DMS53 treated with DMSO at 0.1 percent for 48 hours (cell line): ENCODE results near the gene TNPO1.

Source experiments
- DNase-seq: peaks from one replicate; lab custom pipeline; 2025; ENCODE audit not compliant: unreplicated experiment; lab: John Stamatoyannopoulos, UW

TNPO1 gene

GRCh38 chr5:72817671-72818266, 1.3 kb downstream of the TNPO1 start:
- no peak for DNase-seq

DNA sequence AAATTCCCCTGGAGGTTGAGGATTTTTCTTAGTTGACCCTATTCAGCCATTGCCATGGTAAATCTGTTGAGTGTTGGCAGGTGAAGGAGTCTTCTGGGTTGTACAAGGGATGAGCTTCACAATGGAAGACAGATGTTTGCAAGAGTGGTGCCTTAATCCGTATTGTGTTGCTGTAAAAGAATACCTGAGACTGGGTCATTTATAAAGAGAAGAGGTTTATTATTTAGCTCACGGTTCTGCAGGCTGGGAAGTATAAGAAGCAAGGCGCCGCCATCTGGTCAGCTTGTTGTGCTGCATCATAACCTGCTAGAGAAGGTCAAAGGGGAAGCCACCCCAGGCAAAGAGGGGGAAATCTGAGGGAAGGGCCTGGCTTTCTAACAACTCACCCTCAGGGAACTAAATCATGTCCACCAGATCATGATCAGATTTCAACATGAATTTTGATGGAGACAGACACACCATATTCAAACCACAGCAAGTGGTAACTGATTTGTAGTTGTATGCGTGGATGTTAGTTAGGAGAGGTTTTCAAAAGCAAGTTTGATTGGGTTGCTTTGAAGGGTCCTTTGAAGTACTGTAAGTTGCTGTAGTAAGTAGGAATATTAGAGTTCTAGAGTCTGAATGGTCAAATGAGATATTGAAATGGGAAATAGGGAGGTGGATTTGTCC, 2.5 kb downstream of the TNPO1 start:
- peak; percentile 68 for DNase-seq

DNA sequence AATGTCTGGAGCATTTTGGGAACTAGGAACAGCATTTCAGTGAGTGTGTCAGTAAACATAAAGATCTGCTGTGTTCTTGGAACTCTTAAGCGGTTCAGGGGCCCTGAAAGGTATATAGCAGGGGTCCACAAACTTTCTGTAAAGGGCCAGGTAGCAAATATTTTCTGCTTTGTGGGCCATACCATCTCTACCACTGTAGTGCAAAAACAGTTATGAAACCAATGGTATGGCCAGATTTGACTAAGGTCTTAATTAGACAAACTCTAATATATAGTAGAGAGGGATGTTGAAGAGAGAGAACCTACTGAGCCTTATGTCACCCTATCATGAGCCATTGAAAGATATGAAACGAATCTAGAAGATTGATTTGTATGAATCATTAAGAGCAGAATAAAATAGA, 5.3 kb downstream of the TNPO1 start:
- no peak for DNase-seq

- DNase-seq, result no peak
Observed at GRCh38 chr5:72822944-72823343, 6.5 kb downstream of the TNPO1 start.

DNA sequence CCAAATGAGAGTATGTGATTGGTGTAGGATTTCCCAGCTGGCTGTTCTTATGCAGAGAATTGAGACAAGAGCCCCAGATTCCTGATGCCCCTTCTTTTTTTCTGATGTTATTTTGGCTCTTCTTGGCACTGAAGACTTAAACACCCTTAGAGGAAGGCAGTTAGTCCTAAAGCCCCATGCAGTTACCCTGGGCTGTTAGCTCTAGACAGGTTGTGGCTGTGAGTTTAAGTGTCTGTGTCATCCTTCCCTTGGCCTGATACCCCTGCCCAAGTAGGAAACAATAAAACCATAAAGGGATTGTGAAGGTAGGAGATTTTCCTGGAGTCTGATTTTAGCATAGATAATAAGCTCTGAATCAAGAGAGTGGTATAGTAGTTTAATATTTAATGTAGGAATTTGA, 13.2 kb downstream of the TNPO1 start:
- no peak for DNase-seq

- no peak for DNase-seq
Observed at GRCh38 chr5:72830362-72830761, 13.9 kb downstream of the TNPO1 start.

GRCh38 chr5:72831685-72832084, 15.2 kb downstream of the TNPO1 start:
- DNase-seq, result no peak

- DNase-seq, result no peak
Observed at GRCh38 chr5:72834924-72835323, 18.5 kb downstream of the TNPO1 start.

- no peak for DNase-seq
Observed at GRCh38 chr5:72835633-72836032, 19.2 kb downstream of the TNPO1 start.

DNA sequence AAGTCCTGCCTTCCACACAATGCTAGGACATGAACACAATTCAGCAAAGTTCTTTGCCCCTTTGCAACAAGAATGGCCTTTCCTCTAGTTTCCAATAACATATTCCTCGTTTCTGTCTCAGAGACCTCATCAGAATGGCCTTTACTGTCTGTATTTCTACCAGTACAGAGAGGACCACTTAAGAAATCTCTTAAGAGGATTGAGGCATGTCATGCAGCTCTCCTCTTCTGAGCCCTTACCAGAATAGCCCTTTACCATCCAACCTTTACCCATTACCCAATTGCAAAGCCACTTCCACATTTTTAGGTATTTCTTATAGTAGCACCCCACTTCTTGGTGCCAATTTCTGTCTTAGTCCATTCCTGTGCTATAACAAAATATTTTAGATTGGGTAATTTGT, 20.3 kb downstream of the TNPO1 start:
- no peak for DNase-seq

DNA sequence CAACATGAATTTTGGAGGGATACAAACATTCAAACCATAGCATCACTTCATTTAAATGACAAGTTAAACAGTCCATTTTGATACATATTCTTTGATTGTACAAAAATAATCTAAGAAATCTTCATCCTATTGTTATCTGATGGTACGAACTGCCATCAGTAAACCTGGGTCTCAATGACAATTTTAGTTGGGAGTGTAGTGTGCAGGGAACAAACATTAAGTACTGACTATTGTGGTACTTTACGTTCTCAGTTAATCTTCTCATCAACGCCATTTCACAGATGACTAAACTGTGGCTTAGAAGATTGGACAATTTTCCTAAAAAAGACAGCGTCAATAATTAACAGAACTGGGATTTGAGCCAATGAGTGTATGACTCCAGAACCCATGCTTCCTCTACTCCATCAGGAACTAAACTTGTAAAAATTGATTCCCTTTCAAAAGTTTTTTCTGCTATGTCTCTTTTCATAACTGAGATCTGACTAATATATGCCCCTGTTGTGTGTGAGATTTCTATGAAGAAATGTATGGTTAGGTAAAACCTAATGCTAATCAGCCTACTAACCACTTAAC, 21.1 kb downstream of the TNPO1 start:
- no peak for DNase-seq

DNA sequence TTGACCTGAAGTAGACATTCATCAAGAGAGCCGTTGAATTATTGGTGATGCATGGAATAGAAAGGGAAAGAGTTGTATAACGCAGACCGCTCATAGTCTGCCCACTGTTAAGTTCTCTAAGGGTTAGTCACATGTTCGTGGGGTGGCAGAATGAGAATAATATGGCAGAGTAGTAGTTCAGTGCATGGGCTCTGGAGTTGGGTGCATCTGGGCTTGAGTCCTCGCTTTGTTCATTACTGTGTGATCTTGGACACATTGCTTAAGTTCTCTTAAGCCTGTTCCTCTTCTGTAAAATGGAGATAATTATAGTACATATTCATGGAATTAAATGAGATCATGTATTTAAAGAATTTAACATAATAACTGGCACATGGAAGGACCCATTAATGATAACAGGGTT, 23.6 kb downstream of the TNPO1 start:
- no peak for DNase-seq

DNA sequence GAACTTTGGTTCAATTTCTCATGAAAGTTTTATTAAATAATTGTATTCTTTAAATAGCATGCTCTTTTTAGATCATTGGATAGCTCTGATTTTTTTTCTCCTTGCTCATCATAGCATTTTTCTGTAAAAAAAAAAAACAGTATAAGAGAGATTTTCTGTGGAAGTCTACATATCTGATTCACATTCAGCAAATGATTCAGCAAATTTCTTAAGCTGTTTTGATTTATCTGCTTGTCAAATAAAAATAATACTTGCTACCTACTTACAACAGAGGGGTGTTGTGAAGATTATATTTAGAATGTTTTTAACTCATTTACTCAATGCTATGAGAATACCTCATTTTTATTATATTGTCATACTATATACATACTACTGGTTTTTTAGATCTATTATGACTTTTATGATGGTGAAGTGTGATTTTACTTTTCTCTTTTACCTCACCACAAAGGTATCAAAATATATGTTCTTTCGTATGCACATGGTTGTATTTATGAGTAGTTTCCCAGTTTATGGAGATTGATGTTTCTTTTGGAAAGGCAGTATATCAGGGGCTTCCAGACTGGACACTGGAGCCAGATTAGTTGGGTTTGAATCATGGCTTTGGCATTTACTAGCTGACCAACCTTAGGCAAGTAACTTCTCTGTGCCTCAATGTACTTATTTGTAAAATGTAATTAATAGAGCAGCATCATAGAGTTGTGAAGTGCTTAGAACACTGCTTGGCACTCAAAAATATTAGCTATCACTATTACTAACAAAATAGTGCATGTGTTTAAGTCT, 25.5 kb downstream of the TNPO1 start:
- DNase-seq, result no peak

DNA sequence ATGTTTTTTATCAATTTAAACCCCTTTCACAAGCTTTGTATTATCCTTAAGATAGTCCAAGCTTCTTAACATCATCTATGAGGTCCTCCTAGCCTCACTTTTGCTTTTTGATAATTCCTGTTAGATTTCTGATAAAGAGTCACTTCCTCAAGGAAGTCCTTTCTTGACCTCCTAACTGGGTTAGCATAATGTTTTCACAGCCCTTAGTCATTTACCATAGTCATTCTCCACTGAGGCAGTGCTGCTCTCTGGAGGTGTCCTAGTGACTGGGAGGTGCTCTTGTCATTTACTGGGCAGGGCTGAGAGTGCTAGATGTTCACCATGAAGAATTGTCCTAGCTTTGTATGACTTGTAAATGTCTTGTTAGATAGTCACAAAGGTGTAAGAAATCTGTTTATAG, 26.4 kb downstream of the TNPO1 start:
- peak; percentile 8 for DNase-seq

- DNase-seq, result no peak
Observed at GRCh38 chr5:72844218-72844603, 27.8 kb downstream of the TNPO1 start.

- DNase-seq, result no peak
Observed at GRCh38 chr5:72845889-72846288, 29.4 kb downstream of the TNPO1 start.

DNA sequence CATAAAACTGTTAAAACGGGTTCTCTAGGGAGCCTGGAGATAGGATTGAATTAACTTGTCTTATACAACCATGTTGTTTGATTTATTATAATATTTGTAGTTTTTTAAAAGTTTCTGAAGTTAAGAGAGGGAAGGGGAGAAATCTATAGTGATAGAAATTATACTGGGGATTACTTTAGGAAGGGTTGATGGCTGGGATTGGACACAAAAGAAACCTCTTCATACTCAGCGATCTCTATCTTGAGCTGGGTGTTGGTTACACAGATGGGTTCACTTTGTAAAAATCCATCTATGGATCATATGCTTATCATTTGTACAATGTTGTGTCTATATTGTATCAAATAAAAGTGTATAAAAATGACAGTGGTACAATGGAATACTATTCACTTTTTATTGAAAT, 30.0 kb downstream of the TNPO1 start:
- DNase-seq, result no peak

- no peak for DNase-seq
Observed at GRCh38 chr5:72847439-72847838, 31.0 kb downstream of the TNPO1 start.

DNA sequence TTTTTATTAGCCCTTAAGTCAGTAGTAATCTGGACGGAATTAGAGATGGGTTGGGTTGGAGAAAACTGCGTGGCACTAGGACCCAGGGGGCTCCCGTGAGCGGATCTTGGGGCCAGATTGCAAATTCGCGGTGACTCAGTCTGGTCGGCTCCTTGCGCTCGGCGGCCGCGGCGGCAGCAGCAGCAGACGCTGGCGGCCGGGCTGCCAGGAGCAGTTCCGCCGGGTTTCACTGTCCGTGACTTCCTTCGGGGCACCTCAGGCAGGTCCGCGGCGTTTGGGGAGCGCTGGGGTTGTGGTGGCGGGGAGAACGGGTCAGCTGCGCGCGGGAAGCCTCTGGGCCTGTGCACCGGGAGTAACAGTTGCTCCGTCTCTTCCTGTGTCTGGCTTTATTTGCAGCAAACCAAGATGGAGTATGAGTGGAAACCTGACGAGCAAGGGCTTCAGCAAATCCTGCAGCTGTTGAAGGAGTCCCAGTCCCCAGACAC, 31.6 kb downstream of the TNPO1 start:
- peak; percentile 86 for DNase-seq

GRCh38 chr5:72848474-72849428, 32.3 kb downstream of the TNPO1 start:
- peak; percentile 24 for DNase-seq

- no peak for DNase-seq
Observed at GRCh38 chr5:72849546-72849945, 33.1 kb downstream of the TNPO1 start.
